Neutrophil (primary cell): ENCODE measurements around the gene WNK2.

Experiments used
- H3K27ac ChIP-seq: fragments of 200-600 bp; sonication (generic); 2 replicates; pipeline ENCODE4 v1.5.1; 2016; ENCODE audit warnings: mild to moderate bottlenecking, moderate library complexity
- H3K27me3 ChIP-seq: fragments of 200-600 bp; sonication (generic); 2 replicates; pipeline ENCODE4 v1.6.0; 2016; ENCODE audit warnings: mild to moderate bottlenecking
- H3K36me3 ChIP-seq: fragments of 200-600 bp; sonication (generic); 2 replicates; pipeline ENCODE4 v1.5.1; 2017
- H3K4me1 ChIP-seq, 2 experiments: fragments of 200-600 bp in 1 of 2; sonication (generic) in 1 of 2; 1 replicate in 1 of 2; 2 replicates in 1 of 2; pipeline versions ENCODE4 v1.5.1 to v1.6.1; 2013 to 2016; ENCODE audit warnings: low read depth in 1 of 2, low read length in 1 of 2, mild to moderate bottlenecking in 1 of 2, moderate library complexity in 1 of 2; ENCODE audit not compliant: control insufficient read depth in 1 of 2, insufficient read depth in 1 of 2
- H3K4me3 ChIP-seq, 2 experiments: fragments of 200-600 bp in 1 of 2; sonication (generic) in 1 of 2; 1 replicate in 1 of 2; 2 replicates in 1 of 2; pipeline ENCODE4 v1.5.1; 2013 to 2016; ENCODE audit warnings: low read depth in 1 of 2, low read length in 1 of 2, mild to moderate bottlenecking in 1 of 2, moderate library complexity in 1 of 2
- H3K9me3 ChIP-seq: fragments of 200-600 bp; sonication (generic); 2 replicates; pipeline ENCODE4 v1.5.1; 2016
- TF ChIP-seq, protein P1 (sequence below): fragments of 200-600 bp; sonication (generic); IDR thresholded peaks from 2 replicates; pipeline ENCODE4 v1.5.1; 2016; ENCODE audit warnings: antibody characterized with exemption

Gene WNK2

DNA sequence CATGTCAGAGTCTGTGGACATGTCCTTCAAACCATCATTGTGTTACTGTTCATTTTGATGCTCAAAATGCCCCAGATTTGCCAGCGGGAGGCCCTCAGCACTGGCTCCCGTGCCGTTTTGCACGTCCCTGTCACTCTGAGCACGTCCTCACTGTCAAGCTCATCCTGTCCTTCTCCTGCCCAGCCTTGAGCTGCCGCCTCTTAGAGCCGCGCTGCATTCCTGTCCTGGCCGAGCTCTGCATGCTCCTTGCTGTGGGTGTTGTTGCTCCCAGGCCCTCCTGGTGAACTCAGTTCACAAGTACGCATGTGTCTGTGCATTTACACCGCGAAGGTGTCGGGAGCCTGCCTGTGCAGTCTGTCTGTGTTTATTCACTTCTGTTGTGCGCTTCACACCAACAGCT is 62.2 kb downstream of the WNK2 start:
- TF ChIP-seq, protein P1, sequence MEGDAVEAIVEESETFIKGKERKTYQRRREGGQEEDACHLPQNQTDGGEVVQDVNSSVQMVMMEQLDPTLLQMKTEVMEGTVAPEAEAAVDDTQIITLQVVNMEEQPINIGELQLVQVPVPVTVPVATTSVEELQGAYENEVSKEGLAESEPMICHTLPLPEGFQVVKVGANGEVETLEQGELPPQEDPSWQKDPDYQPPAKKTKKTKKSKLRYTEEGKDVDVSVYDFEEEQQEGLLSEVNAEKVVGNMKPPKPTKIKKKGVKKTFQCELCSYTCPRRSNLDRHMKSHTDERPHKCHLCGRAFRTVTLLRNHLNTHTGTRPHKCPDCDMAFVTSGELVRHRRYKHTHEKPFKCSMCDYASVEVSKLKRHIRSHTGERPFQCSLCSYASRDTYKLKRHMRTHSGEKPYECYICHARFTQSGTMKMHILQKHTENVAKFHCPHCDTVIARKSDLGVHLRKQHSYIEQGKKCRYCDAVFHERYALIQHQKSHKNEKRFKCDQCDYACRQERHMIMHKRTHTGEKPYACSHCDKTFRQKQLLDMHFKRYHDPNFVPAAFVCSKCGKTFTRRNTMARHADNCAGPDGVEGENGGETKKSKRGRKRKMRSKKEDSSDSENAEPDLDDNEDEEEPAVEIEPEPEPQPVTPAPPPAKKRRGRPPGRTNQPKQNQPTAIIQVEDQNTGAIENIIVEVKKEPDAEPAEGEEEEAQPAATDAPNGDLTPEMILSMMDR: no peak
- Histone ChIP-seq H3K4me1 (no peaks in the 10 kb centered on the region), H3K27me3 (no peaks in the 10 kb centered on the region), H3K27ac (no peak overlapping the region), H3K4me3 (no peak overlapping the region), H3K36me3 (no peaks in the 10 kb centered on the region), H3K9me3 (no peaks in the 10 kb centered on the region)

DNA sequence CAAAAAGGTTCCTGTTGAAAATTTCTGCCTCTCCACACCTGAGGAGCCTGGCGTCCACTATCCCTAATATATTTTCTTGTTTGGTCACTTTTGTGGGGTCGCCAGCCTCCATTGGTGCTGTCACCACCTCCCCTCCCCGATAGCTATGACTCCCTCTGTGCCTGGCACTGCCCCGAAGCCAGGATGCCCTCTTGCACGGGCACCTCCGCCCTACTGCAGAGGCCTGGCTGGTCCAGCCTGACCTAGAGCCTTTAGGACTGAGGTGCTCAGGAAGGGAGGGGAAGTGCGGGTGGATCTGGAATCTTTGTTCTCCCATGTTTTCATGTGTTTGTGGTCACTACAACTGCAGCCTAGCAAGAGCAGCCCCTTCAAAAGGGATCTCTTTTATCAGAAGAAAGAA is 62.6 kb downstream of the WNK2 start:
- Histone ChIP-seq H3K27ac (no peak overlapping the region), H3K4me1 (no peaks in the 10 kb centered on the region), H3K4me3 (no peak overlapping the region), H3K9me3 (no peaks in the 10 kb centered on the region), H3K36me3 (no peaks in the 10 kb centered on the region), H3K27me3 (no peaks in the 10 kb centered on the region)
- TF ChIP-seq, protein P1: no peak

- H3K4me1 ChIP-seq: no peaks in the 10 kb centered on the region
- no peaks in the 10 kb centered on the region for H3K27me3 ChIP-seq
- no peak overlapping the region for H3K4me3 ChIP-seq
- H3K9me3 ChIP-seq: no peaks in the 10 kb centered on the region
- no peaks in the 10 kb centered on the region for H3K36me3 ChIP-seq
- H3K27ac ChIP-seq: no peak overlapping the region
- TF ChIP-seq, protein P1: no peak
These were observed 63.3 kb downstream of the WNK2 start for GRCh38 chr9:93247099-93247865.

DNA sequence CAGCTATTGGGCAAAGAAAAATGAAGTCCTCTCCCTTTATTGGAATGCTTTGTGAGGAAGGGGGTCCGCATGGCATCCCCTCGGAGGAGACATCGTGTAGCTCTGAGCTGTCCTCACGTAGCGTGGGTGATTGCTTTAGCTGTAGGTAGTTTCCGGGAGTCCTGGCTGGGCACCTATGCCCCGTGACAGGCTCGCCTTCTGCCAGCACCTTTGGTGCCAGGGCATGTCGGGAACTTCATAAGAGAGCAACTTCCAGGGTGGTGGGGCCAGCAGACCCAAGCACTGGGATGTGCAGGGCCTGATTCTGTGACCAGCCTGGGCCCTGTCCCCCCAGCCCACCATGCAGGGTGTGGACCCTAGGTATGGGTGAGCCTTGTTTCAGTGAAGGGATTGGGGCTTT is 64.0 kb downstream of the WNK2 start:
- no peak overlapping the region for H3K27ac ChIP-seq
- no peaks in the 10 kb centered on the region for H3K9me3 ChIP-seq
- no peaks in the 10 kb centered on the region for H3K36me3 ChIP-seq
- no peak overlapping the region for H3K4me3 ChIP-seq
- TF ChIP-seq, protein P1: no peak
- H3K4me1 ChIP-seq: no peaks in the 10 kb centered on the region
- H3K27me3 ChIP-seq: no peaks in the 10 kb centered on the region

- H3K4me1 ChIP-seq: no peaks in the 10 kb centered on the region
- H3K27me3 ChIP-seq: no peaks in the 10 kb centered on the region
- H3K4me3 ChIP-seq: no peak overlapping the region
- no peaks in the 10 kb centered on the region for H3K9me3 ChIP-seq
- no peaks in the 10 kb centered on the region for H3K36me3 ChIP-seq
- no peak overlapping the region for H3K27ac ChIP-seq
- TF ChIP-seq, protein P1: no peak
These were observed 64.6 kb downstream of the WNK2 start for GRCh38 chr9:93248386-93249040.
